GM19099 (cell line): ENCODE measurements around the gene ANKRD27.

Experiments used
- POLR2A ChIP-seq: IDR thresholded peaks from 3 replicates; pipeline ENCODE4 v1.6.1; 2011; ENCODE audit warnings: low read depth; ENCODE audit not compliant: insufficient read length; ENCODE audit errors: extremely low read depth

Gene ANKRD27

DNA sequence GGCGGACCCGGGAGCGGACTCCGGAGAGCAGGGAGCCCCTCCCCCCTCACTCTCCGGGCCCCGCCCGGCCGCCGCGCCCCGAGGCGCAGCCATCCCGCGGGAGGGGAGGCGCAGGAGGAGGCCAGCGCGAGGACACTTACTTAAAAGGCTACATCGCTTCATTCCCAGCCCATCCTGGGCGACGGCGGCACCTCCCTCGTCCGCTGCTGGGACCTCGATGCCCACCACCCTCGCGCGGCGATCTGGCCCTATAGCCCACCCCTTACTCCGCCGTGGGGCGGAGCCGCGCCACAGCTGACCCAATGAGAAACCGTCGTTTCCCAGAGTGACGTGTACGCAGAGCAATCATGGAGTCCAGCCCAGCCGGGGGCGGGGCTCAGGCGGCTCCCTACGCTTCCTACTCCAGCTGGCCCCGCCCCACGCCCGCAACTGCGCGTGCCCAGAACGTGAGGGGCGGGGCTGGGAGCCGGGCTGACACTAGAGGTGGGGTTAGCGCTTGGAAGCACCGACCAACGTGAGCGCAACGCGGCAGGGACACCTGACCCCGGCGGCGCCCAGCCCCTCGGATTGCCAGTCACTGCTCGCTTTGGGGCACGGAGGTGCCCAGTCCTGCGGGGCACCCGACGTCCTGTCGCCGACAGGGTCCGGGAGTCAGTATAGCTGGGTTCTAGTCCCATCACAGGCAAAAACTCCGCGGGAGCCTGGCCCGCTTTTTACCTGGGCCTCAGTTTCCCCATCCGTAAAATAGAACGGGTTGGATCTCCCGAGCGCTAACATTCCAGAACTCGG, at the start of gene ANKRD27:
Gene ANKRD27, minus strand, starts transcription at position 250 of the 789 bp plus-strand sequence. CDS start 16,165 bp downstream, outside the sequence.
- TF ChIP-seq POLR2A, result peak; percentile 72

- no peak for TF ChIP-seq POLR2A
Measured at GRCh38 chr19:32720936-32721250, 45.9 kb upstream of the ANKRD27 start.

GRCh38 chr19:32720216-32720935, 45.4 kb upstream of the ANKRD27 start:
- TF ChIP-seq POLR2A, result no peak

GRCh38 chr19:32719611-32720059, 44.7 kb upstream of the ANKRD27 start, which contains the start of gene TDRD12:
Gene TDRD12 (plus strand): TSS chr19:32719767. CDS start chr19:32720073, 306 bp downstream.
- no peak for TF ChIP-seq POLR2A

DNA sequence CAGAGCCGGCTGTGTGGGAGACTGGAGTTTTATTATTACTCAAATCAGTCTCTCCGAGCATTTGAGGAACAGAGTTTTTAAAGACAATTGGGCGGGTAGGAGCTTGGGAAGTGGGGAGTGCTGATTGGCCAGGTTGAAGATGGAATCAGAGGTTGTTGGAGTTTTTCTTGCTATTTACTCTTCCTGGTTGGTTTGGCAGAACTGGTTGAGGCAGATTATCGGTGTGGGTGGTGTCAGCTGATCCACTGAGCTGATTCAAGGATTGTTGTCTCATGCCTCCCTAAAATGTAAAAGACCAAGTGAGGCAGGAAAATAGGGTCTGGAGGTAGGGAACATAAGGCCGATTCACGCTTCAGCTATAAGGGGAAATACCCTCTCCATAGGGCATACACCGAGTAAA, 43.3 kb upstream of the ANKRD27 start:
- no peak for TF ChIP-seq POLR2A

GRCh38 chr19:32717496-32717895, 42.5 kb upstream of the ANKRD27 start:
- no peak for TF ChIP-seq POLR2A

DNA sequence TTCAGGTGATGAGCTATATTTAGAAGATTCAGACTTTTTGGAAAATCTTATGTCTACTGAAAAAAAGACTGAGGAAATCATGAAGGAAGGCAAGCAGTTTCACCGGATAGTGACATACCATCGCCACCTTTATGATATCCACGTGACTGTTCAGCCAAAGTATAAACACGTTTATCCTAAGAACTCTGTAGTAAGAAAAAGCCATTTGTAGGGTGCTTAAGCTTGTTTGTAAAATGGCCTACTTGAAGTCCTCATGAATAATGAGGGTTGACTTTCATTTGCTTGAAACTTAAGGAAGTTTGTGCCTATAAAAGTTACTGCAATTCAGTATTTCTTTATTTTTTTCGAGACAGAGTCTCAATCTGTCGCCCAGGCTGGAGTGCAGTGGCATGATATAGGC, 36.8 kb upstream of the ANKRD27 start:
- TF ChIP-seq POLR2A, result no peak

DNA sequence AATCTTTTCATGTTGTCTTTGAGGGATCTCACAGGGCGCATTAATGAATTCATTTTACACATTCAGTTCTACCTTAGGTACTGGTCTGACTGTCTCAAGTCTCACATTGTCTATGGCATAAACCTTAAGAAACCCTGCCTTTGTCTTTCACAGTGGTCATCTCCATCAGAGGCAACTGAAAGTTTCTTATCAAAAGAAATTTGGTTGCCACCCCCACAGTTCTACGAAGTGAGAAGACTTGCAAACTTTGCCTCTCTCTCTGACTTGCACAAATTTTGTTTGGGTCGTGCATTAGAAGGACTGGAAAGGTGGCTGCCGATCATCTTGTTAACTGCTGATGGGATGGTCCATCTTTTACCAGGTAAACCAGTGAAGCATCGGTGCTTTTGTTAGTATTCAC, 34.1 kb upstream of the ANKRD27 start:
- no peak for TF ChIP-seq POLR2A

- TF ChIP-seq POLR2A, result no peak
Measured at GRCh38 chr19:32708457-32708856, 33.5 kb upstream of the ANKRD27 start.

GRCh38 chr19:32702010-32702409, 27.0 kb upstream of the ANKRD27 start:
- no peak for TF ChIP-seq POLR2A

DNA sequence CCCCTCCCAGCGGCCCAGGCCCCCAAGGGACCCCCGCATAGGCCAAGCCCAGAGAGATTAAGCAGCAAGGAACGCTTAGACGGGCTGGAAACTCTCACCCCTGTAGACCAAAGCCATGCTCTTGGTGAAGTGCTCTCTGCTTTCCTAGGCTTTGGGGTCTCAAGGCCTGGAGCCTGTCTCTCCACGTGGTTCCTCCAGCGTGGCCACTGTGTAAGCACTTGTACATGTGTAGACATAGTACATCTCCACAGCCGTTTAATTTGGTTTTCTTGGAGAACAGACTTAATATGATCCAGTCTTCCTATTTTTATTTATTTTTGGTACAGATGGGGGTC, 17.7 kb upstream of the ANKRD27 start:
- TF ChIP-seq POLR2A, result no peak

DNA sequence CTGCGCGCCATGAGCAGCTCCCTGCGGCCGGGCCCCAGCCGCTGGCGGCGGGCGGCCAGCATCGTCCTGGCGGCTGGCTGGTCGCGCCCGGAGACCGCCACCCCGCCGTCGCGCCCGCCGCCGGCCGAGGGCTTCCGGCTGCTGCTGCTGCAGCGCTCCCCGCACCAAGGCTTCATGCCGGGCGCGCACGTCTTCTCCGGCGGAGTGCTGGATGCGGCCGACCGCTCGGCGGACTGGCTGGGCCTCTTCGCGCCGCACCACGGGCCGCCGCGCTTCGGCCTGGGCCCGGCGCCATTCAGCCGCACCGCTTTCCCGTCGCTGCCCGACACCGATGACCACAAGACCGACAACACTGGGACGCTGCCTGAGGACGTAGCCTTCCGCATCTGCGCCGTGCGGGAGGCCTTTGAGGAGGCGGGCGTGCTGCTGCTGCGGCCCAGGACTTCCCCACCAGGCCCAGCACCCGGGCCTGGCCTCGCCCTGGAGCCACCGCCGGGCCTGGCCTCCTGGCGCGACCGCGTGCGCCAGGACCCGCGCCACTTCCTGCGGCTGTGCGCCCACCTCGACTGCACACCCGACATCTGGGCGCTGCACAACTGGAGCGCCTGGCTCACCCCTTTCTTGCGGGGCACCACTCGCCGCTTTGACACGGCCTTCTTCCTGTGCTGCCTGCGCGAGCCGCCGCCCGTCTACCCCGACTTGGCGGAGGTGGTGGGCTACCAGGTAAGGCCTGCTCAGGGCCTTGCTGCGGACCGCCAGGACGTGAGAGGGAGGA, 17.2 kb upstream of the ANKRD27 start:
- TF ChIP-seq POLR2A, result peak; percentile 27

DNA sequence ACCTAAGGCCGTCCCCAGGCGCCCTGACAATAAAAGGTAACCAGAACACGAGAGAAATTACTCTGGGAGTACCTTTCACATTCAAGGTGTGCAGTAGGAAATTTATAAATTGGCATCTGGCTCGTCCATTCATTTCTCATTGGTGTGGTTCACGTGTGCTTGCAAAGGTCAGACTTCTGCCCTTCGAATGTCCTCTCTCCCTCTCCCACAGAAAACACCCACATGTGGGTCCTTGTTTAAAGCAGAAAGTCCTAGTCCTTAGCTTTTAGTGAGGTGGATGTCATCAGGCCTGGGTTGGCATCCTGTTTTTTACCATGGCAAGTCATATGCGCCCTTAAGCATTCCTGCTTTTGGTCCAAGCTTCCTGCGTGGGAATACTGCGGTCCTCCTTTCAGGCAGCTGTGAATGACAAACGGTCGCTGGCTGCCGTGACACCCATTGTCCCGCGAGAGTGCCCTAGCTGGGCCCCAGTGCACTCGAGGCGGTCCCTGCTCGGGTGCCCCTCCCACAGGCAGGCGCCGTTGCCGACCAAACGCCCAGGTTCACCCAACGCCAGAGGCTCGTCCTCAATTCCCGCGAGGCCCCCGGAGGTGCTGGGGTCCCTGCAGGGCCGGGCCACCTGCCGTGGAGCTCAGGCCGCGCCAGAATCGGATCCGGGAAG, 16.4 kb upstream of the ANKRD27 start, which contains the start of gene NUDT19:
Gene NUDT19, plus strand, starts transcription at position 531 of the 661 bp plus-strand sequence. CDS start 140 bp downstream, outside the sequence.
- TF ChIP-seq POLR2A, result peak; percentile 76

DNA sequence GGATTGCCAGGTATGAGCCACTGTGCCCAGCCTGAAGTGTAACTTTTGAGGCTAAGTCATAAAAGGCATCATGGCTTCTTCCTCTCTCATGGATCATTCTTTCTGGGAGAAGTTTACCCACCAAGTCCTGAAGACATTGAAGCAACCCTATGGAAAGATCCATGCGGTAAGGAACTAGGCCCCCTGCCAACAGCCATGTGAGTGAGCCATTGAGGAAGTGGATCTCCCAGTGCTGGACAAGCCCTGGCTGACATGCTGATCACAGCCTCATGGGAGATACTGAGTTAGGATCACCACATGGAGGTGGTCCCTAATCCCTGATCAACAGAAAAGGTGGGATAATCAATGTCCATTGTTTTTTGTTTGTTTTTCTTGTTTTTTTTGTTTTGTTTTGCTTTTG, 13.3 kb upstream of the ANKRD27 start:
- TF ChIP-seq POLR2A, result no peak

DNA sequence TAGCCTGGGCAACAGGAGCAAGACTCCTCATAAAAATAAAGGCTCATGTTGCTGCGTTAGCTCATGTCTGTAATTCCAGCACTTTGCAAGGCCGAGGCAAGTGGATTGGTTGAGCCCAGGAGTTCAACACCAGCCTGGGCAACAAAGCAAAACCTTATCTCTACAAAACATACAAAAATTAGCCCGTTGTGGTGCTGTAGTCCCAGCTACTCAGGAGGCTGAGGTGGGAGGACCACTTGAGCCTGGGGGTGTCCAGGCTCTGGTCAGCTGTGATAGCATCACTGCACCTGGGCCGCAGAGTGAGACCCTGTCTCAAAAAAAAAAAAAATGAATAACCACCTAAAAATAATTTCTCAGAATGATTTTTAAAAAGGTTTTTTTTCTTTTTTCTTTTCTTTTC, 12.7 kb upstream of the ANKRD27 start:
- TF ChIP-seq POLR2A, result no peak
